Skin of body (tissue), 2 donors: ENCODE results near the gene MXD3. TPM values are rescaled to one million over a fixed set of nuclear protein-coding genes. Genes with fewer than 3 reads are reported as not detected.
"Not testable (repeated sequence)": the region's sequence is repeated elsewhere in the genome, so short reads cannot be mapped to it uniquely, and the experiment has no call there.

ENCODE experiments used
- DNase-seq: peaks from one replicate; lab custom pipeline; 2025; lab: John Stamatoyannopoulos, UW
- total RNA-seq: library from RNA; depleted of rRNA; stranded (reverse); fragments of >200 nt; gene quantifications from one replicate; pipeline ENCODE4 v1.2.3, GENCODE V29; 2014

The MXD3 gene
- total RNA-seq, 1 donor from 2014 or later = 9.7 TPM

DNA sequence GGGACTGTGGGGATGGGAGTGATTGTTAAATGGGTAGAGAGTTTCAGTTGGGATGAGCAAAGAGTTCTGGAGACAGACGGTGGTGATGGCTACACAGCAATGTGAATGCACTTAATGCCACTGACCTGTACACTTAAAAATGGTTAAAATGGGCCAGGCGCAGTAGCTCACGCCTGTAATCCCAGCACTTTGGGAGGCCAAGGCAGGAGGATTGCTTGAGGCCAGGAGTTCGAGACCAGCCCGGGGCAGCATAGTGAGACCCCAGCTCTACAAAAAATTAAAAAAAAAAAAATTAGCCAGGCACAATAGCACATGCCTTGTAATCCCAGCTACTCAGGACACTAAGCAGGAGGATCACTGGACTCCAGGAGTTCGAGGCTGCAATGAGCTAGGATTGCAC, 32.1 kb upstream of the MXD3 start:
- no peak for DNase-seq

DNA sequence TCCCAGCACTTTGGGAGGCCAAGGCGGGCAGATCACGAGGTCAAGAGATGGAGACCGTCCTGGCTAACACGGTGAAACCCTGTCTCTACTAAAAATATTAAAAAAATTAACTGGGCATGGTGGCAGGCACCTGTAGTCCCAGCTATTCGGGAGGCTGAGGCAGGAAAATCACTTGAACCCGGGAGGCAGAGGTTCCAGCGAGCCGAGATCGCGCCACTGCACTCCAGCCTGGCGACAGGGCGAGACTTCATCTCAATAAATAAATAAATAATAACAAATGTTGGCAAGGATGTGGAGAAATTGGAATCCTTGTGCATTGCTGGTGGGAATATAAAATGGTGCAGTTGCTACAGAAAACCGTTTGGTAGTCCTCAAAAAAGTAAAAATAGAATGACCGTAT, 31.3 kb upstream of the MXD3 start:
- DNase-seq = not testable (repeated sequence)

DNA sequence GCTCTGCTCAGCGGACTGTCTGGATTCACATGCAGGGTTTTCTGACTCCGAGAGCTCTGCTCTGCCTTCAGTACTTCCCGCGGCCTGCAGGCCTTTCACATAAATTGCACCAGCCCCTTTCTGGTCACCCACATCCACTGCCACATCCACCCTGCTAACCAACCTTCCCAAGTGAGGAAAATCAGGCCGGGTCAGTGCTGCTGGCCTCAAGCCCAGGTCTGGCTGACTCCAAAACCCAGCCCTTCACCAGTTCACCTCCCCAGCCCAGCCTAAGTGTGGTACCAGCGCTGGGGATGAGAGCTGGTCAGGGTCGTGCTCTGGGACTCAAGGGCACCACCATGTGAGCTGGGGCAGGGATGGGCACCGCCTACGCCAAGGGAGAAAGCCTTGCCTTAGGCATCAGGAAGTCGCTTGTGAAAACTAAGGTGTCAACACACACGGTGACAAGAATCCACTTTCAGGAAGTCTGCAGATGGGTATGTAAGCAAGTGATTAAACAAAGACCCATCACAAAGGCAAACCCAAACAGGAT, 27.5 kb upstream of the MXD3 start:
- DNase-seq = no peak

DNA sequence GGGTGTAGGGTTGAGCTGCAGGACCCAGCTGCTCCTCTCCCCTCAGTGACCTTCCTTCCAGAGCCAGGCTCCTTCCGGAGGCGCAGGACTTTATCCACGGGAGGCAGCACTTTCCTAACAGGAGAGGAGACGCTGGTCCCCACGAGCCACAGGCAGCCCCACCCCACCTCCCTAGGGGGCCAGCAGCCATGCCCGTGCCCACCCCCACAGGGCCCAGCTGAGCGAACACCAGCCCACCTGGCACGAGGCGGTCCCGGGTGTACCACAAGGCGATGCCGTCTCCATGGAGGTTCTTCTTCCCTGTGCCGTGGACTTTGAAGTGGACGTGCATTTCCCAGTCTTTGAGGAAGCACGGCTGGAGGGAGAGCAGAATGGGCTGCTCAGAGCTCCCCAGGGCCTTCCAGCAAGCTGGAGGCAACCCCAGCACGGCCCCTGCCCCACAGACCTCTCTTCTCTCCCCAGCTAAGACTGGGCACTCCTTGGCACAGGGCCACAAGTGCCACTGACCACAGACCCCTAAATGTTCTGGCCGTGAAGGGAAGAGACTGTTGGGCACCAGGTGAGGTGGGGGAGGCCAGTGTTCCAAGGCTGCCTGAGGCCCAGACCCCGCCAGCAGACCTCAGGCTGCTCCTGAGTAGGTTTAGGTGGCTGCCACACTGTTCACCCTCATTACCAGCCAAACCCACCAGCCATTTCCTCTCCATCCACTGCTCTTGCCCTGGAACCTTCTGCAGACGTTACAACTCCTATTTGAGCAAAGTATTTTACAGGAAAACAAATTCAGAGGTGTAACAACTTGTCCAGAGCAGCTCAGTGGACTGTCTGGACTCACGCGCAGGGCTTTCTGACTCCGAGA, 26.8 kb upstream of the MXD3 start:
- no peak for DNase-seq

DNA sequence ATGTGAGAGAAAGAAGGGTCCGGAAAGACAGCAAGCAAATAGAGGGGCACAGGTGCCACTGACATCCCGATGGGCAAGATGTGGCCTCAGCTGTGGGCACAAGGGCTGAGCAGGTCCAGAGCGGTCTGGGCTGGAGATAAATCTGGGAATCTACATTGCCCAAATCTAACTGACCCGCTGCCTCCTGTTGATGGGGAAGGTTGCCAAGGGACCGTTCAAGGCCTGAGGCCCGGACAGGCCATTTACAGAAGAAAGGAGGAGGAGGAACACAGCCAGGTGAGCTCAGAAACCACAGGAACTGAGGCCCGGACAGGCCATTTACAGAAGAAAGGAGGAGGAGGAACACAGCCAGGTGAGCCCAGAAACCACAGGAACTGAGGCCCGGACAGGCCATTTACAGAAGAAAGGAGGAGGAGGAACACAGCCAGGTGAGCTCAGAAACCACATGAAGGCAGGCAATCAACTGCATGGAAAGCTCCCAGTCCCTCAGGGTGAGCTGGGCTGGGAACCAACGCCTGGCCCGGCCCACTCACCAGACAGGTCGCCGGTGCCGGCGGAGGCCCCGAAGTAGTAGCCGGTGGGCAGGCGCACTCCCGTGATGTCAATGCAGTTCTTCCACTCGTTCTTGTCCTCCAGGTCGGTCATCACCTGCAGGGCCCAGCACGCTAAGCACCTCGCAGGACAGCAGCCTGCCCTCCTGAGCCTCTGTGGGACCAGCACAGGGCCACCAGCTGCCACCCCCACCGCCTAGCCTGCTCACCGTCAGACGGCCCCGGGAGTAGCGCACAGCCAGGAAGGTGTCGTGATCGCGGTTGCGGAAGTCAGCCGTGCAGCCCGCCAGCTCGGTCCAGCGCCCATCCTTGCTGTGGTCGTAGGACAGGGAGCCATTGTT, 25.2 kb upstream of the MXD3 start:
- DNase-seq = no peak

DNA sequence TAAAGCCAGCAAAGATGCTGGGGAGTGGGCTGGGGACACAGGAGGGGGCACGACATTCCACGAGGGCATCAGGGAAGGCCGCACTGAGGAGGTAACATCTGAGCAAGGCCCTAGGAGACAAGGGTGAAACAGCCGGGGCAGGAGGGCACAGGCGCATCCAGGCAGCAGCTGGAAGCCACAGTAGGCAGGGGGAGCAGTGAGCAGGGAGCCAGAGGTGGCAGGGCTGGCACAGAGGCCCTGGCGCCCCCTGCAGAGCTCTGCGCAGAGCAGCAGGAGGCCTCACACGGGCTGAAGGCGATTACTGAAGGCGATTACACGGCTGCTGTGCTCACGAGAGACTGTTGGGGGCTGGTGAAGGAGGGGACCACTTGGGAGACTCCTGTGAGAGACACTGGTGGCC, 24.4 kb upstream of the MXD3 start:
- DNase-seq = no peak

DNA sequence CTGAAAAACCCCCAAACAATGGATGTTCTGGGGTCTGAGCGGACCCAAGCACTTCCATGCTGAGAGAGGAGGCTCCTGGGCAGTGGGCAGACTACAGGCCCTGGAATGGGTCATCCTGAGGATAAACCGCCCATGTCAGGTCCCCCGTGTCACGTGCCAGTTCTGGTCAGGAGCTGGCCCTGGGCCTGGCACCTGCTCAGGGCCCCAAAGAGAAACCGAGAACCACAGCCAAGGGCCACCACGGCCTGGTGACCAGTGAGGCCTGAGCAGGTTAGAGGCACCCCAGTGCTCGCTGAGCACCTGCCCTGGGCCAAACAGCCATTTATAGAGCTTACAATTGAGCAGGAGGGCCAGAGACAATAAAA, 24.0 kb upstream of the MXD3 start:
- DNase-seq = no peak

DNA sequence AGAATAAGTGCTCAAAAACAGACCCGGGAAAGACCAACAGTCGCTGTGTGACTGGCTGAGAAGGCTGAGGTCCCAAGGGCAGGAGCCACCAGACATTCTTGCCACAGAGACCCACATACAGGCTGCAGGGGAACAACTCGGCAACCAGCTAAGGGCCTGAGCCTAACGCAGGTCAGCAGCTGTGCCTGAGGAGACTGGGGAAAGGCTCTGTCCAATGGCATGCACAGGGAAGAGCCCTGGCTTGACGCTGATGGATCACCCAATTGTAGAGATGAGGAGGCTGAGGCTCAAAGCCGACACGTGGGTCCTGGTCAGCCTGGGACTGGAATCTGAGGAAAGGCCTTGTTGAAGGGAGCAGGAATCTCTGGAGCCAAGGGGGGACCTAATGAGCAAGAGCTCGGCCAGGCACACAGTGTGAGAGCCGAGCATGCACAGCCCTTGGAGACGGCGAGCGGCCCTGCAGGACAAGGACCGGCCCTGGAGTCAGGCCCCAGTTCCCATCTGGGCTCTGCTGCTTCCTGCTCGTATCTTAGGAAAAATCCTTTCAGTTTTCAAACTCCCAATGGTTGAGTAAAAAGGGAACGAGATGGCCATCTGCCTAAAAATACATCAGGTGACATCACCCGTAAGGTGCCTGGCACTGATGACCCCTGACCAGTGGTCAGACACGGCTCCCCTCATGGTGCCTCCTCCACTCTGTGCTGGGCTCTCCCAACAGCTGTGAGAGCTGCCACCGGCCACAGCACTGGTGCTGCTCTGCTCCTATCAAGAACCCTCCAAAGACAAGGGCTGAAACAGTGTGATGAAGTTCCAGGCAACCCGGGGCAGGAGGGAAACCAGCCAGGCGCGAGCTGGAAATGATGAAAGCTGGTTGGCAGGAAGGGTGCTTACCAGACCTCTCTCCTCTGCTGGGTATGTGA, 23.3 kb upstream of the MXD3 start:
- no peak for DNase-seq

DNA sequence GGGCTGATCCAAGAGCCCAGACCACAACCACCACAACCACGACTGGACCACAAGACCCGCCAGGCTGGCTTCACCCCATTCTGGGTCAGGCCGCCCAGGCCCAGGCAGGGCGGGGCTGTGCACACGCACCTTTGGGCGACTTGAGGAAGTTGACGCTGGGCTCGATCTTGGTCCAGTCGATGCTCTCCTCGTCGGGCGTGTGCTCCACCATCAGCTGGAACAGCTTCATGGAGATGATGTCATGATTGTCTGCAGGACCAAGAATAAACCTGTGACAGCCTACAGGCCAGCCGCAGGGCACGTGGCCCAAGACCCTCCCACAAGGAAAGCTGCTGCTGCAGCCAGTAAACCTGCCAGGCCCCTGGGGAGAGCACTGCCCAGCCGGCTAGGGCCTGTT, 22.5 kb upstream of the MXD3 start:
- DNase-seq = no peak

DNA sequence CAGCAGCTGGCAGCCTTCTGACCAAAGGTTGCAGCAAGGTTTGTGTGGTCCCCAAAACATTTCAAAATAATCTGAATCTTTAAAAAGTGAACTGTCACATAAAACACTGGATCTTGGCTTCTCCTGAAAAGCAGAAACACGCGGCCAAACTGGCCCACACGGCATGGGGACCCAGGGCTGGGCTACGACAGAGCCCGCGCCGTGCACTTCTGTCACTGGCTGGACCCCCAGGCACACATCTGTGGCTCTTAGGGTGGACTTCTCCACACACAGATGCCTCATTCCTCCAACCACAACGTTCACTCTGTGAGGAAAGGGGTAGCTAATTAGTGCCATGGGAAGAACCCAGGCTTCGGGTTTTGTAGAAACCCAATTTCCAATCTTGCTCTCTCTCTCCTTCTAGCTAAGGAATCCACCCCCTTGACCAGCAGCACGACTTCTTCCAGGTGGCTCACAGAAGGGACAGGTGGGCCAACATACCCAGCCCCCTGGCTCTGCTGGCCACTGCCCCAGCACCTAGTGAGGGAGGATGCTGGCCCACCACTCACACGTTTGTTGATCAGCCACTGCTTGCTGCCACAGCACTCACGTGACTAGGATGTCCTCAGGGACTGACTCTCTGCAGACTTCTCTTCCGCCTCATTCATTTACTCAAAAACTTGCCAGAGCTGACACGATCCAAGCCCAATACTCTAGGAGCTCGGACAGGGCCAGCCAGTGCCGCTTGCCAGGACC, 21.9 kb upstream of the MXD3 start:
- DNase-seq = no peak

DNA sequence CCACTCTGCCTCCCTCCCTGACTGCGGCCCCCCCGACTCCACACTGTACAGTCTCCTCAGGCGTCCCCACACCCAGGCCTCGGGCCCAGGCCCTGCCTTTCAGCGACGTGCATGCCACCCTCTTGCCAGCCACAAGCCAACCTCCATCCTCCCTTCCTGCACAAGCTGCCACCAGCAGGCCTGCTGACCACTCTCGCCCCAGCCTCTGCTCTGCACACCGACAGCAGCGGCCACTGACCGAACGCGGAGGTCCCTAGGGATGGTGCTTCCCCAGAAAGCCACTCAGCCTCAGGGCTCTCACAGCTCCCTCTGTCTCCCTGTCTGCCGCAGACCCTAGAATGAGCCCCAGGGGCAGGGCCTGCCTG, 21.2 kb upstream of the MXD3 start:
- DNase-seq = no peak

DNA sequence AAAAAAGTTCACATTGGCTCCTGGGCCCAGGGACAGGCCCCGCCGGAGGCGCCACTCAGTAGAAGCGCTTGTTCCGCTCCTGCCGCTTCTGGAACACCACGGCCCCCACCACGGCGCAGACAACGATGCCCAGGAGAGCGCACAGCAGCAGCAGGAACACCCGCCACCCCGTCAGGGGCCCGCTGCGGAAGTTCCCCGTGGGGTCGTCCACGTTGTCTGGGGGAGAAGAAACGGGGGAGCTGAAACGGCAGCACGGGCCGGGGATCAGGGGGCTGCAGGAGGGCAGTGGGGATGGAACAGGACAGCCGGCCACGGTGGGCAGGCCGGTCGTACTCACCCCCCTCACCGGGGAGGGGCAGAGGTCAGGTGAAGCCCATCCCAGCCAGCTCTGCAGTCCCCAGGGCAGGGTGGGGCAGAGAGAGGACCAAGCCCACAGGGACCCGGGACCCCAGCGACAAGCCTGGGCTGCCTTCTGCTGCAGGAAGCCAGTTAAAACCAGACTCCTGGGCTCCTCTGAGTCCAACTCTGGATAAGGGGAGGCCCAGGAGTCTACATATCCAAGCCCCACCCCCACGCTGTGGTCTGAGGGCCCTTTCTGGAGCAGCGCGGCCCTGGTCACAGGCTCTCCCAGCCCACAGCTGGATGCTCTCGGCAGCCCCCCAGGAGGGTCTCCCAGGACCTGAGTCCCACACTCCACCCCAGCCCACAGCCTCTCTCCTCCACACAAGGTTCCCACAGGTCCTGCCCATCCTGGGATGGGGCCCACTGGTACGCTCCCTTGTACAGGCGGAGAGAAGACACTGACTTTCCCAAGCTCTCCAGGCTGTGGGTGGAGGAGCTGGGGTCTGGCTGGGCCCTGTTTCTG, 20.6 kb upstream of the MXD3 start:
- no peak for DNase-seq

DNA sequence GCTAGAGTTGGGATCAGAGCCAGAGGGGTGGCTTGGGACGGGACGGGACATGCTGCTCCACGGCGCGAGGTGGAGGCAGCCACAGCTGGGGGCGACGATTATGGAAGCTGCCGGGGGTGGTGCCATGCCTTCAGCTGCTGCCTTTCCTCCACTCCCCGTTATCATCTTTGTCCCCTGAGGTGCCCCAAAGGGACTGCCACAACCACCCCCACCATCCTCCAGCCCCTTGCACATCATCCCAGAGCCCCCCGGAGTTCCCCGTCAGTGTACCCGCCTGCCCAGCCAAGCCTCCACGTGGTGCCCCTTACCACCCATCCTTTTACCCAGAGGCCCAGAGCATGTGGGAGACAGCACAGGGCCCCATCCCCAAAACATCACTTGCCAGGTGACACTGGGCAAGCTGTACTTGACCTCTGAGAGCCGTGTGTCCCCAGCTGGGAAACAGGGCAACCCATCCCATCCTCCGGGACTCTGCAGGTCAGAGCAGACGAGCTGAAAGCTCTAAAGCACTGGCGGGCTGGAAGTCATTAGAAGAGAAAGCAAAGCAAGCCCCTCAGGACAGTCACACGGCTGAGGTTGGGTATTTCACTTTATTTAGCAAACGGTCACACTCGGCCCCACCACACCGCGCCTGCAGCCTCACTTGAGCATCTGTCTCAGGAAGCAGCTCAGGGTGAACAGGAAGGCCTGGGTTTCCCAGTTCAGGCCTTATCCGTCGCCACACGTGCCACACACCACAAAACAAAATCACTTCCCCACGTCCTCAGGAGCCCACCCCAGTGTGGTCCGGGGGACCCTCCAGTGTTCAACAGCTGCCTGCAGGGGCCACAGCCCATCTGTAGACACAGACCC, 19.5 kb upstream of the MXD3 start:
- no peak for DNase-seq

DNA sequence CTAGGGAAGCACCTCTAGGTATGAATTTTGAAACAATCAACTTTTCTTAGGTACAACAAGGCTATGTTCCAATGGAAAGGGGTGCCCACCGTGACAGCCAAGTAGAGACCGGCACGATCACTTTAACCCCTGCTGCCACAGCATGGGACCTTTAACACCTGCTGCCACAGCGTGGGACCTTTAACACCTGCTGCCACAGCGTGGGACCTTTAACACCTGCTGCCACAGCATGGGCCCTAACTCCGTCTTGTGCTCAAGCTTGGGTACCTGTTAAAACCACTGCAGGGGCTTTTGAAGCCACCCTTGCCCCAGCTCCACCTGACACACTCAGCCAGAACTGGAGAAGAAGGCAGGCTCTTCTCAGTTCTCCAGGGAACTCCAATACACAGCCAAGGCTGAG, 18.2 kb upstream of the MXD3 start:
- no peak for DNase-seq

DNA sequence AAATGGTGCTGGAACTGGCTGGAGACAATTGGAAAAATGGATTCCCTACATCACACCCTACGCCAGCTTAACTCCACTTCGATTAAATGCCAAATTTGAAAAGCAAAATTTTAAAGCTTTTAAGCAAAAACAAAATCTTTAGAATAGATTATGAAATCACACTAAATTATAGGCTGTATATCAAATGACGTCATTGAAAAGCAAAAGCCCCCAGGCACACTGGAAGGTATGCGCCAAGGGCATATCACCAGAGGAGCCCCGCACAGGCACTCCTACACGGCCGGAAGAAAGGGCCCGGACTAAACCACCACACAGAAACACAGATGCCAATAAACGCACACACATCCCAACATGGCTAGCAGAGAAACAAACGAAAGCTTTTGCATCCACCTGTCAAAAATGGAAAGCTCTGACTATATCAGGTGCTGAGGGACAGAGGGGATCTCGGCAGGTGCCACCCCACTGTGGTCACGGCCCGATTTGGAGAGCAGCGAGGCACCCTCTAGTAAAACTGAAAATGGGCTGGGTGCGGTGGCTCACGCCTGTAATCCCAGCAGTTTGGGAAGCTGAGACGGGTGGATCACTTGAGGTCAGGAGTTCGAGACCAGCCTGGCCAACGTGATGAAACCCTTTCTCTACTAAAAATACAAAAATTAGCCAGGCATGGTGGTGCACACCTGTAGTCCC, 17.0 kb upstream of the MXD3 start:
- no peak for DNase-seq

DNA sequence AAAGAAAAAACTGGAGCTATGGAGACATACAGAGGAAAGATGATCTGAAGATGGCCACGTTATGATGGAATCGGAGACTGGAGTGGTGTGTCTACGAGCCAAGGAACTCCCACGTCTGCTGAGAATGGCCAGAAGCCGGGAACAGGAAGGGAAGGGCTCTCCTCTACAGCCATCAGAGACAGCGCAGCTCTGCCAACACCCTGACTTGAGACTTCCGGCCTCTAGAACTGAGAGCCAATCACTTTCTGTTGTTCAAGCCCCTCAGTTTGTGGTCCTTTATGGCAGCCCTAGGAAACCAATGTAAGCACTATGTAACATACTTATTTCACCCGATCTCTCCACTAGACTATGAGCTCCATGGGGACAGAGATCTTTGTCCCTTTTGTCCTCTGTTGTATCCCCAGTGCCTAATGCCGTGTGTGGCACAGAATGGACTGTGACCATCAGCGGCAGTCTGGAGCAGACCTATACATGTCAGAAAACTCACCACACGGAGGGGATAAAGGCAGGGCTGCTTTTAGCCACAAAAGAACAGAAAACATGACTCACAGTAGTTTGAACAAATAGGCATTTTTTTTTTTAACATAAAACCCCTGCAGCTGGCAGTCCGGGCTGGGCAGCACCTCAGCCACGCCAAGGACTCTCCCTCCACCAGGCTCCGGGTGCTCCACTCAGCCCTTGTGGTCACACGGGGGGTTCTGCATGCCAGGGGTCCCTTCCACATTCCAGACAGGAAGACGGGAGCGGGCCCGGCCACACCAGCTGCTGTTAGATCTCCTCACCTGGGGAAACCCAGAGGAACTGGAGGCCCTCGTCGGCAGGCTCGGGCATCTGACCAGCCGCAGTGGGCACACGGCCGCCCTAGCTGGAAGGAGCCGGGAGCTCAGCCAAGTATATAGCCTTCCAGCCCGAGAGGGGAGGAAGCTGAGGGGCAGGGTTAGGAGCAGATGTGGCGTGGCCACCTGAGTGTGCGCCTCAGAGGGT, 16.1 kb upstream of the MXD3 start:
- no peak for DNase-seq

DNA sequence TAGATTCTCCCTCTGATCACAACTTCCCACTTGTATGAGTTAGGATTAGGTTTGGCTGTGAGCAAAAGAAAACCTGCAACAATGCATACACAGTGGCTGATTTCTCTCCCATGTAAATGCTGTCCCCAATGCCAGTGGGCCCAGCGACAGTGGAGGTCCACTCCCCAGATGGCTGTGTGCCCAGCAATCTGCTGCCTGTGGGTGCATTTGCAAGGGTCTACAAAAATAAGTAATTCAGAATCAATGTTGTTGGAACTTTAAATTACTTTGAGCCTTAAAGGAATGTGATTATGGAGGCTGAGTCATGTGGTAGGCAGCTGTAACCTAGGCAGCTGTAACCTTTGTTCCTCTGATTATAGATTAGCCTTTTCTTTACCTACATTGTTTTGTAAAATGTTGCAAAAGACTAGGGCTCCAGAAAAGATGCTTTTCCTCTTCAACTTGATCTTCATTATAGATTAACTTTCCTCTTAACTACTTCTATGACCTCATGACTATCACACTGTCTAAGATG, 14.2 kb upstream of the MXD3 start:
- no peak for DNase-seq
